ENCODE measurements around the gene SLC16A12. TPM values are rescaled to one million over a fixed set of nuclear protein-coding genes. Genes with fewer than 3 reads are reported as not detected.

SLC16A12 gene
- total and polyA plus RNA-seq, 11 donors = 1.7 to 6.6 (median 2.9) TPM

GRCh38 chr10:89502549-89502948 is 32.8 kb downstream of the SLC16A12 start:
- peaks cover 0 to 18% (median 0%) of the 10 kb centered on the region in 12 donors for H3K4me1 ChIP-seq

DNA sequence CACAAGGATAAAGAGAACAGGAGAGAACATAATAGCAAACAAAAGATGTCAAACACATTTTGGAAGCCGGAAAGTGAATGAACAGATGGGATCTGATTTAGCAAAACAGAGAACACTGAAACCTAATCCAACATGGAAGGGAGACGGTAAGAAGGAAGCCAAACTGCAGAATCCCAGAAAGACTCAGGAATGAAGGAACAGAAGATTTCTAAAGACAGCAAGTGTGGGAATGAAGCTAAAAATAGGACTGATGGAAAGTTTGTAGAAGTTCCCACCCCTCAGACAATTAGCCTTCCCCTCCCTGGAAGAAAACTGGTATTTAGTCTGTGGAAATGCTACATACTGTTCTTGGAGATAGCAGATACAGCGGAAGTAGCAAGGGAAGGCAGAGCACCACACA is 40.8 kb downstream of the SLC16A12 start:
- DNase-seq (no peak), ATAC-seq (peak; percentile 61 to 76 (median 72))
- Histone ChIP-seq H3K4me1 (peaks cover 0 to 24% (median 8%) of the 10 kb centered on the region in 12 donors), H3K4me3 (peak overlapping the region in 1 of 12 donors; percentile 5), H3K27ac (peak overlapping the region; percentile 25 to 79 (median 60)), H3K27me3 (peaks cover 0 to 8% (median 0%) of the 10 kb centered on the region in 9 donors), H3K9me3 (no peaks in the 10 kb centered on the region), H3K36me3 (no peaks in the 10 kb centered on the region)
- intact Hi-C loops (cut with DNase I) = no loop called here
- 48 to 55% (median 51%) methylated on average over 3 of the region's 3 CpGs for WGBS, 4 donors
- TF ChIP-seq POLR2A (IDR thresholded peaks at IDR 0.05) = no peak
- TF ChIP-seq, protein P1, sequence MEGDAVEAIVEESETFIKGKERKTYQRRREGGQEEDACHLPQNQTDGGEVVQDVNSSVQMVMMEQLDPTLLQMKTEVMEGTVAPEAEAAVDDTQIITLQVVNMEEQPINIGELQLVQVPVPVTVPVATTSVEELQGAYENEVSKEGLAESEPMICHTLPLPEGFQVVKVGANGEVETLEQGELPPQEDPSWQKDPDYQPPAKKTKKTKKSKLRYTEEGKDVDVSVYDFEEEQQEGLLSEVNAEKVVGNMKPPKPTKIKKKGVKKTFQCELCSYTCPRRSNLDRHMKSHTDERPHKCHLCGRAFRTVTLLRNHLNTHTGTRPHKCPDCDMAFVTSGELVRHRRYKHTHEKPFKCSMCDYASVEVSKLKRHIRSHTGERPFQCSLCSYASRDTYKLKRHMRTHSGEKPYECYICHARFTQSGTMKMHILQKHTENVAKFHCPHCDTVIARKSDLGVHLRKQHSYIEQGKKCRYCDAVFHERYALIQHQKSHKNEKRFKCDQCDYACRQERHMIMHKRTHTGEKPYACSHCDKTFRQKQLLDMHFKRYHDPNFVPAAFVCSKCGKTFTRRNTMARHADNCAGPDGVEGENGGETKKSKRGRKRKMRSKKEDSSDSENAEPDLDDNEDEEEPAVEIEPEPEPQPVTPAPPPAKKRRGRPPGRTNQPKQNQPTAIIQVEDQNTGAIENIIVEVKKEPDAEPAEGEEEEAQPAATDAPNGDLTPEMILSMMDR (IDR thresholded peaks at IDR 0.05) = no peak

More at GRCh38 chr10:89502549-89502948, 32.8 kb downstream of the SLC16A12 start:
- peaks cover 0 to 5% (median 0%) of the 10 kb centered on the region in 12 donors for H3K9me3 ChIP-seq
- intact Hi-C loops (cut with DNase I) = no loop called here
- no peak overlapping the region for H3K4me3 ChIP-seq
- ATAC-seq = peak in 2 of 4 donors; percentile 14 to 26
- TF ChIP-seq, protein P1 (IDR thresholded peaks at IDR 0.05) = no peak
- no peak for TF ChIP-seq POLR2A (IDR thresholded peaks at IDR 0.05)
- H3K27me3 ChIP-seq = no peaks in the 10 kb centered on the region
- whole genome bisulfite sequencing, 4 donors = 60 to 75% (median 62%) methylated on average over 1 of the region's 1 CpG
- DNase-seq = no peak
- H3K27ac ChIP-seq = peak overlapping the region in 2 of 12 donors; percentile 15 to 73
- H3K36me3 ChIP-seq = no peaks in the 10 kb centered on the region

GRCh38 chr10:89494068-89494467 is 41.3 kb downstream of the SLC16A12 start:
- Histone ChIP-seq H3K9me3 (no peaks in the 10 kb centered on the region), H3K27me3 (peaks cover 0 to 8% (median 0%) of the 10 kb centered on the region in 9 donors), H3K4me3 (no peak overlapping the region), H3K36me3 (no peaks in the 10 kb centered on the region), H3K27ac (peak overlapping the region; percentile 25 to 79 (median 60)), H3K4me1 (peaks cover 0 to 24% (median 8%) of the 10 kb centered on the region in 12 donors)
- ATAC-seq (peak in 2 of 4 donors; percentile 13 to 18), DNase-seq (no peak)
- intact Hi-C loops (cut with DNase I) = no loop called here
- WGBS, 4 donors = 27 to 32% (median 29%) methylated on average over 5 of the region's 5 CpGs
- no peak for TF ChIP-seq POLR2A (IDR thresholded peaks at IDR 0.05)
- TF ChIP-seq, protein P1 (IDR thresholded peaks at IDR 0.05) = no peak

DNA sequence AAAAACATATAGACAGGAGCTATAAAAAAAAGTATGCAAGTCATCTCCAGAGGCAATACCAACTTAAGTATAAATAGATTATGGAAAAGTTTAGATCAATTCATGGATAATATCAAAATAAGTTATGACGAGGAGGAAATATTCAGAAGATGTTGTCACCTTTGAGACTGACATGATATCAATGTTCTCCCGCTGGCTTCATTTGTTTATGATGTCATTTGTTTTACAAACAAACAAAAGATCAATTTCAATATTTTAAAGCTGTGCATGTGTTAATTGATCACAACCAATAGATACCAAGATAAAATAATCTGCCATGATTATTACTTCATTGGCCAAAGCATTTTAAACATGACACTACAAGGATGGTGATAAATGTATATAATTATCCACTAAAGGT is 43.5 kb downstream of the SLC16A12 start:
- intact Hi-C loops (cut with DNase I) = no loop called here

More for the DNA sequence above, 43.5 kb downstream of the SLC16A12 start:
- no peaks in the 10 kb centered on the region for H3K9me3 ChIP-seq
- DNase-seq = no peak
- ATAC-seq = no peak
- H3K27me3 ChIP-seq = peaks cover 0 to 8% (median 0%) of the 10 kb centered on the region in 9 donors
- peak overlapping the region in 2 of 12 donors; percentile 3 to 31 for H3K27ac ChIP-seq
- H3K36me3 ChIP-seq = no peaks in the 10 kb centered on the region
- WGBS, 4 donors = 81 to 89% (median 86%) methylated on average over 2 of the region's 2 CpGs
- peaks cover 0 to 24% (median 8%) of the 10 kb centered on the region in 12 donors for H3K4me1 ChIP-seq
- no peak for TF ChIP-seq POLR2A (IDR thresholded peaks at IDR 0.05)
- TF ChIP-seq, protein P1 (IDR thresholded peaks at IDR 0.05) = no peak
- H3K4me3 ChIP-seq = no peak overlapping the region
